ENCODE data around the gene OVOL2. TPM values are rescaled to one million over a fixed set of nuclear protein-coding genes. Genes with fewer than 3 reads are reported as not detected.

Gene OVOL2
- 3.6 and 24.5 TPM in 2 replicates for total RNA-seq

GRCh38 chr20:18057101-18057993 lies at the start of gene OVOL2:
OVOL2 (minus strand) TSS chr20:18057916; CDS start chr20:18057634, 282 bp downstream.

Other genes with a start within 250 kb of the OVOL2 start
- 143 and 229 TPM in 2 replicates for gene SNX5, start 89.1 kb downstream of the OVOL2 start, total RNA-seq
- 5.1 and 15.6 TPM in 2 replicates for gene MGME1, start 88.9 kb downstream of the OVOL2 start, total RNA-seq
- gene KAT14, start 79.9 kb upstream of the OVOL2 start, total RNA-seq = 7.5 and 11.9 TPM in 2 replicates
- gene PET117, start 79.9 kb upstream of the OVOL2 start, total RNA-seq = 11.1 and 13.0 TPM in 2 replicates
- gene ZNF133, start 230.6 kb upstream of the OVOL2 start, total RNA-seq = 23.0 and 29.9 TPM in 2 replicates

All from tracheal epithelial cell (primary cell).